ENCODE measurements around the gene EYA4. TPM values are rescaled to one million over a fixed set of nuclear protein-coding genes. Genes with fewer than 3 reads are reported as not detected.

The EYA4 gene
- polyA plus RNA-seq, 2 of the 4 experiments (the other 2 are of a cell fraction): 14.4 to 28.3 TPM

DNA sequence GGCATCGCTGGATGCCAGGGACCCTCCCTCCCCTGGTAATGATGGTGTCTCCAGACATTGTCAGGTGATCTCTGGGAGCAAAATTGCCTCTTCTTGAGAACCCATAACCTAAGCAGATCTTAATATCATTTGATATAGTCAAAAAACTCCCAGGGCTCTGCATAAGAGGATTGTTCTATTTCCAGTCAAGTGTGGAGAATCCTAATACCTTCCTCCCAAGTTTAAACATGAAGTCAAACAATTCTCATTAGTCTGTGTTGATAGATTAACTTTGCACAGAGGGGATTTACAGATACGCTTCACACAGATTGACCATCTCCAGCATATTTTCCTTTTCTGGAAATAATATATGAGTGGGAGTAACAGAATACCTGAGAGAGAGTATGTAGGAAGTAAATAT lies 10.5 kb downstream of the EYA4 start:
- FAIRE-seq: no peak
- POLR2A ChIA-PET: no interaction called here
- WGBS (ENCODE audit: missing lambda C conversion rate): 50% methylated on average over 2 of the region's 2 CpGs

DNA sequence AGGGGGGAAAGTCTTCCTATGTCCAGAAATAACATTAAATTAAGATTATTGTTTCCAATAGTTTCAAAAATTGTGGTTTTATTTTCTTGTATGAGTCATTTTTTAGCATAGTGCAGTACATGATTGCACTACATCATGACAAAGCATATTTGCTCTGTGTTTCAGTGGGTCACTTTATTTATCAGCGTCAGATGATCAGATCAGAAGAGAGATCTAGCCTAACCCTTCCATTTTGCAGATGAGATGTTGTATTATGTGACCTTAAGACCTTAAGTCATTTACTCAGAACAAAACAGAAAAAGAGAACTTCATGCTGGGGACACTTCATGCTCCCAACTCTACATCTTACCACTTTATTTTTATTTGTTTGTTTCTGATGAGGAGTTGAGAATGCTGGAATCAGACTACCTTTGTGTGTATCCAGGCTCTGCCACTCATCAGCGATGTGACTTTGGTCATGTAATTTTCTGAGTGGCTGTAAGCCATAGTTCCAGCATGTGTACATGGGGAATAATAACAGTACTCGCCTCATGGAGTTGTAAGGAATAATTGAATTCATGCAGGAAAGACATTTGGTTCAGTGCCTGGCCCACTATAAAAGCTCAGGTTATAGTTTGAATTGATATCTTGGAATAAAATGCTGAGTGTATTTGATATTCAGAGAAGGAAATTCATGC lies 13.5 kb downstream of the EYA4 start:
- FAIRE-seq (no peak), DNase-seq (ENCODE audit: low read depth in 1 of 2, low spot score in 1 of 2) (peak; percentile 28 to 76), ATAC-seq (peak; percentile 96 to 98)
- peak overlapping the region; percentile 9; the same call in 2 of the 3 replicates for H3K4me3 ChIP-seq
- H3K4me2 ChIP-seq: peak overlapping the region; percentile 81
- 3% methylated on average over 3 of the region's 3 CpGs for WGBS (ENCODE audit: missing lambda C conversion rate)
- TF ChIP-seq JUN (IDR thresholded peaks at IDR 0.05): peak; percentile 28 to 36; a peak in 2 of 5 replicates
- TF ChIP-seq ZFP36 (IDR thresholded peaks at IDR 0.05; ENCODE audit: borderline replicate concordance, partially characterized antibody): no peak
- no peak for TF ChIP-seq PHF8 (IDR thresholded peaks at IDR 0.05; ENCODE audit: borderline replicate concordance, low read depth)
- peak in 1 of 2 experiments; percentile 57; a peak in 1 of 4 replicates for TF ChIP-seq CEBPB (IDR thresholded peaks at IDR 0.05)
- no peak for TF ChIP-seq RARB (CRISPR knock-in tag; IDR thresholded peaks at IDR 0.05)
- peak; percentile 99 for TF ChIP-seq MAFK (IDR thresholded peaks at IDR 0.05; ENCODE audit: partially characterized antibody)
- no peak for TF ChIP-seq NPAS2 (CRISPR knock-in tag; IDR thresholded peaks at IDR 0.05; ENCODE audit: borderline replicate concordance)
- TF ChIP-seq TFCP2L1 (CRISPR knock-in tag; IDR thresholded peaks at IDR 0.05): no peak
- no peak for TF ChIP-seq KDM5A (IDR thresholded peaks at IDR 0.05)
- no peak for TF ChIP-seq HDAC2 (IDR thresholded peaks at IDR 0.05)
- no peak for TF ChIP-seq SMC3 (IDR thresholded peaks at IDR 0.05)
- peak; percentile 90 for TF ChIP-seq NFE2L2 (conservative IDR thresholded peaks at IDR 0.05; ENCODE audit: low read length)
- peak; percentile 49; the same call in 1 of the 2 replicates for TF ChIP-seq FOSL2 (IDR thresholded peaks at IDR 0.05)
- TF ChIP-seq FOSL2 (CRISPR knock-in tag; IDR thresholded peaks at IDR 0.05): peak; percentile 92
- TF ChIP-seq GATA3 (IDR thresholded peaks at IDR 0.05; ENCODE audit: borderline replicate concordance): peak; percentile 48; the same call in 1 of the 2 replicates
- TF ChIP-seq JUNB (IDR thresholded peaks at IDR 0.05): peak; percentile 59
- TF ChIP-seq, protein P1, sequence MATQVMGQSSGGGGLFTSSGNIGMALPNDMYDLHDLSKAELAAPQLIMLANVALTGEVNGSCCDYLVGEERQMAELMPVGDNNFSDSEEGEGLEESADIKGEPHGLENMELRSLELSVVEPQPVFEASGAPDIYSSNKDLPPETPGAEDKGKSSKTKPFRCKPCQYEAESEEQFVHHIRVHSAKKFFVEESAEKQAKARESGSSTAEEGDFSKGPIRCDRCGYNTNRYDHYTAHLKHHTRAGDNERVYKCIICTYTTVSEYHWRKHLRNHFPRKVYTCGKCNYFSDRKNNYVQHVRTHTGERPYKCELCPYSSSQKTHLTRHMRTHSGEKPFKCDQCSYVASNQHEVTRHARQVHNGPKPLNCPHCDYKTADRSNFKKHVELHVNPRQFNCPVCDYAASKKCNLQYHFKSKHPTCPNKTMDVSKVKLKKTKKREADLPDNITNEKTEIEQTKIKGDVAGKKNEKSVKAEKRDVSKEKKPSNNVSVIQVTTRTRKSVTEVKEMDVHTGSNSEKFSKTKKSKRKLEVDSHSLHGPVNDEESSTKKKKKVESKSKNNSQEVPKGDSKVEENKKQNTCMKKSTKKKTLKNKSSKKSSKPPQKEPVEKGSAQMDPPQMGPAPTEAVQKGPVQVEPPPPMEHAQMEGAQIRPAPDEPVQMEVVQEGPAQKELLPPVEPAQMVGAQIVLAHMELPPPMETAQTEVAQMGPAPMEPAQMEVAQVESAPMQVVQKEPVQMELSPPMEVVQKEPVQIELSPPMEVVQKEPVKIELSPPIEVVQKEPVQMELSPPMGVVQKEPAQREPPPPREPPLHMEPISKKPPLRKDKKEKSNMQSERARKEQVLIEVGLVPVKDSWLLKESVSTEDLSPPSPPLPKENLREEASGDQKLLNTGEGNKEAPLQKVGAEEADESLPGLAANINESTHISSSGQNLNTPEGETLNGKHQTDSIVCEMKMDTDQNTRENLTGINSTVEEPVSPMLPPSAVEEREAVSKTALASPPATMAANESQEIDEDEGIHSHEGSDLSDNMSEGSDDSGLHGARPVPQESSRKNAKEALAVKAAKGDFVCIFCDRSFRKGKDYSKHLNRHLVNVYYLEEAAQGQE (IDR thresholded peaks at IDR 0.05): peak; percentile 26; the same call in 1 of the 2 replicates
- no peak for TF ChIP-seq ZC3H11A (IDR thresholded peaks at IDR 0.05)
- no peaks in the 10 kb centered on the region for H3K9me3 ChIP-seq
- H3K27ac ChIP-seq: peak overlapping the region; percentile 87 to 96
- CTCF ChIA-PET: no interaction called here
- POLR2A ChIA-PET: interaction anchor here (0.7 kb wide), 1 partner anchor 205 kb away, joined by 3 read pairs; no protein-coding TSS in a partner anchor
- peaks cover 65% of the 10 kb centered on the region for H3K4me1 ChIP-seq

More for the DNA sequence above, 10.5 kb downstream of the EYA4 start:
- ATAC-seq: no peak
- DNase-seq (ENCODE audit: low read depth in 1 of 2, low spot score in 1 of 2): no peak
- TF ChIP-seq, protein P2, sequence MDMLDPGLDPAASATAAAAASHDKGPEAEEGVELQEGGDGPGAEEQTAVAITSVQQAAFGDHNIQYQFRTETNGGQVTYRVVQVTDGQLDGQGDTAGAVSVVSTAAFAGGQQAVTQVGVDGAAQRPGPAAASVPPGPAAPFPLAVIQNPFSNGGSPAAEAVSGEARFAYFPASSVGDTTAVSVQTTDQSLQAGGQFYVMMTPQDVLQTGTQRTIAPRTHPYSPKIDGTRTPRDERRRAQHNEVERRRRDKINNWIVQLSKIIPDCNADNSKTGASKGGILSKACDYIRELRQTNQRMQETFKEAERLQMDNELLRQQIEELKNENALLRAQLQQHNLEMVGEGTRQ (IDR thresholded peaks at IDR 0.05): no peak
- H3K4me3 ChIP-seq: no peak overlapping the region
- H3K4me1 ChIP-seq: peaks cover 78% of the 10 kb centered on the region
- peak overlapping the region; percentile 17; the same call in 1 of the 3 replicates for H3K4me2 ChIP-seq
- H3K9me3 ChIP-seq: no peaks in the 10 kb centered on the region
- H3K27ac ChIP-seq: peak overlapping the region in 1 of 2 experiments; percentile 51; a peak in 1 of 6 replicates
- CTCF ChIA-PET: no interaction called here

DNA sequence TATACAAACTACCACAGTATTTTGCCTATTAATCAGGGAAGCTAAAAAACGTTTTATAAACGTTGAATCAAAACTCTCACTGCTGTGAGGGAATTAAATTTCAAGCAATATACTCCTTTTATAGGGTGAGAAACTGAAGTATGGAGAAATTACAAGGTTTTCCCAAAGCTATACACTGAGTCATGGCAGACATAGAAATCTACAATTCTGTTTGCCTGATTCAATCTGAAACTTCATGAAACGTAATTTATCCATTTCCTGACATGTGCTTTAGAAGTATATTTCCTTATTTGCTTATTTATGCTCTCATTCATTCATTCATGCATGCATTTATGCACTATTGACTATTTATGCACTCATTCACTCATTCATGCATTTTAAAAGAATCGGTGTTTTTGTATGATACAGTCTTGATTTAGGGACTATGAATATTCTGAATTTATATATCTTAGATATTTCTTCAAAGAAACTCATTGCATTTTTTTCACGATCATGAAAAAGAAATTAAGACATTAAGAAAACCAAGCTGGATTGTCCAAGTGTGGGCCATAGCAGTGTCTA lies 16.5 kb downstream of the EYA4 start:
- ATAC-seq (no peak), DNase-seq (ENCODE audit: low read depth in 1 of 2, low spot score in 1 of 2) (no peak), FAIRE-seq (no peak)
- Histone ChIP-seq H3K27ac (no peak overlapping the region), H3K4me3 (no peak overlapping the region), H3K9me3 (no peaks in the 10 kb centered on the region), H3K4me1 (peaks cover 54% of the 10 kb centered on the region), H3K4me2 (no peak overlapping the region)
- POLR2A ChIA-PET: no interaction called here
- WGBS (ENCODE audit: missing lambda C conversion rate): 53% methylated on average over 5 of the region's 5 CpGs
- CTCF ChIA-PET: no interaction called here
- TF ChIP-seq, protein P3, sequence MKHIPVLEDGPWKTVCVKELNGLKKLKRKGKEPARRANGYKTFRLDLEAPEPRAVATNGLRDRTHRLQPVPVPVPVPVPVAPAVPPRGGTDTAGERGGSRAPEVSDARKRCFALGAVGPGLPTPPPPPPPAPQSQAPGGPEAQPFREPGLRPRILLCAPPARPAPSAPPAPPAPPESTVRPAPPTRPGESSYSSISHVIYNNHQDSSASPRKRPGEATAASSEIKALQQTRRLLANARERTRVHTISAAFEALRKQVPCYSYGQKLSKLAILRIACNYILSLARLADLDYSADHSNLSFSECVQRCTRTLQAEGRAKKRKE (CRISPR knock-in tag; IDR thresholded peaks at IDR 0.05; ENCODE audit: low read depth): no peak
- TF ChIP-seq RAD21 (conservative IDR thresholded peaks at IDR 0.05 in 1 of 2, IDR thresholded peaks at IDR 0.05 in 1 of 2): no peak
- TF ChIP-seq, protein P4, sequence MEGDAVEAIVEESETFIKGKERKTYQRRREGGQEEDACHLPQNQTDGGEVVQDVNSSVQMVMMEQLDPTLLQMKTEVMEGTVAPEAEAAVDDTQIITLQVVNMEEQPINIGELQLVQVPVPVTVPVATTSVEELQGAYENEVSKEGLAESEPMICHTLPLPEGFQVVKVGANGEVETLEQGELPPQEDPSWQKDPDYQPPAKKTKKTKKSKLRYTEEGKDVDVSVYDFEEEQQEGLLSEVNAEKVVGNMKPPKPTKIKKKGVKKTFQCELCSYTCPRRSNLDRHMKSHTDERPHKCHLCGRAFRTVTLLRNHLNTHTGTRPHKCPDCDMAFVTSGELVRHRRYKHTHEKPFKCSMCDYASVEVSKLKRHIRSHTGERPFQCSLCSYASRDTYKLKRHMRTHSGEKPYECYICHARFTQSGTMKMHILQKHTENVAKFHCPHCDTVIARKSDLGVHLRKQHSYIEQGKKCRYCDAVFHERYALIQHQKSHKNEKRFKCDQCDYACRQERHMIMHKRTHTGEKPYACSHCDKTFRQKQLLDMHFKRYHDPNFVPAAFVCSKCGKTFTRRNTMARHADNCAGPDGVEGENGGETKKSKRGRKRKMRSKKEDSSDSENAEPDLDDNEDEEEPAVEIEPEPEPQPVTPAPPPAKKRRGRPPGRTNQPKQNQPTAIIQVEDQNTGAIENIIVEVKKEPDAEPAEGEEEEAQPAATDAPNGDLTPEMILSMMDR (IDR thresholded peaks at IDR 0.05): no peak
- no peak for TF ChIP-seq POLR2AphosphoS2 (conservative IDR thresholded peaks at IDR 0.05; ENCODE audit: low read length)
- TF ChIP-seq ZSCAN20 (CRISPR knock-in tag; IDR thresholded peaks at IDR 0.05): no peak
- TF ChIP-seq HOXB5 (CRISPR knock-in tag; IDR thresholded peaks at IDR 0.05): no peak
- TF ChIP-seq FOSL2 (IDR thresholded peaks at IDR 0.05): no peak
- TF ChIP-seq FOSL2 (CRISPR knock-in tag; IDR thresholded peaks at IDR 0.05): no peak
- TF ChIP-seq SMC3 (IDR thresholded peaks at IDR 0.05): no peak
- TF ChIP-seq, protein P5, sequence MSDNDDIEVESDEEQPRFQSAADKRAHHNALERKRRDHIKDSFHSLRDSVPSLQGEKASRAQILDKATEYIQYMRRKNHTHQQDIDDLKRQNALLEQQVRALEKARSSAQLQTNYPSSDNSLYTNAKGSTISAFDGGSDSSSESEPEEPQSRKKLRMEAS (IDR thresholded peaks at IDR 0.05): no peak
- no peak for TF ChIP-seq GATA3 (IDR thresholded peaks at IDR 0.05; ENCODE audit: borderline replicate concordance)
- TF ChIP-seq CHD4 (IDR thresholded peaks at IDR 0.05; ENCODE audit: borderline replicate concordance): no peak
